Measurements from ENCODE around the gene SYNJ2.

Gene SYNJ2

GRCh38 chr6:157990321-157991066 is 8.8 kb downstream of the SYNJ2 start:
- DNase-seq (ENCODE audit: low read depth, low spot score) = no peak
- Histone ChIP-seq H3K36me3 (ENCODE audit: insufficient read depth, insufficient read length, low read length) (peaks cover 6% of the 10 kb centered on the region), H3K4me1 (ENCODE audit: insufficient read depth, insufficient read length) (peaks cover 14% of the 10 kb centered on the region), H3K9me3 (ENCODE audit: insufficient read depth, low read length) (no peaks in the 10 kb centered on the region), H3K9ac (ENCODE audit: insufficient read length, low read depth) (peak overlapping the region; percentile 42), H3K4me3 (ENCODE audit: insufficient read length, low read depth) (no peak overlapping the region), H3K27me3 (ENCODE audit: insufficient read depth, insufficient read length) (no peaks in the 10 kb centered on the region)
- no peak for TF ChIP-seq YY1 (IDR thresholded peaks at IDR 0.05; ENCODE audit: insufficient read depth, insufficient read length)
- no peak for TF ChIP-seq SUZ12 (IDR thresholded peaks at IDR 0.05; ENCODE audit: extremely low read depth, insufficient read depth, insufficient read length)
- TF ChIP-seq ZNF274 (IDR thresholded peaks at IDR 0.05; ENCODE audit: low read depth, low read length) = no peak

DNA sequence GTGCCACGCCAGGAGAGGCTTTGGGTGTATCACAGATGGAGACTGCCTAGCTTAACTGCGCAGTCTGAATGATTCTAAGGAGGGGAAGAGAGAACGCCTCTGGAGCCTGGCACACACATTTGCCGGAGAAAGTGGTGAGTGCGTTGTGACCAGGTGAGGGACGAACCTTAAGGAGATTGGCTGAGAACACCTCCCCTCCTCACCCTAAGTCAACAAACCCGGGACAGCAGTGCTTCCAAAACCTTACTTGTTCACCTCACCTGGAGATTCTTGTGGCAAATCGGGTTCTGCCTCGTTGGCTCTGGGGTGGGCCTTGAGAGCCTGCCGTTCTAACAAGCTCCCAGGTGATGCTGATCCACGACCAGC is 9.4 kb downstream of the SYNJ2 start:
- TF ChIP-seq ZNF274 (IDR thresholded peaks at IDR 0.05; ENCODE audit: low read depth, low read length) = no peak
- no peak for TF ChIP-seq YY1 (IDR thresholded peaks at IDR 0.05; ENCODE audit: insufficient read depth, insufficient read length)
- TF ChIP-seq SUZ12 (IDR thresholded peaks at IDR 0.05; ENCODE audit: extremely low read depth, insufficient read depth, insufficient read length) = no peak
- H3K36me3 ChIP-seq (ENCODE audit: insufficient read depth, insufficient read length, low read length) = peaks cover 6% of the 10 kb centered on the region
- no peak overlapping the region for H3K9ac ChIP-seq (ENCODE audit: insufficient read length, low read depth)
- no peak overlapping the region for H3K4me3 ChIP-seq (ENCODE audit: insufficient read length, low read depth)
- no peaks in the 10 kb centered on the region for H3K9me3 ChIP-seq (ENCODE audit: insufficient read depth, low read length)
- peaks cover 14% of the 10 kb centered on the region for H3K4me1 ChIP-seq (ENCODE audit: insufficient read depth, insufficient read length)
- DNase-seq (ENCODE audit: low read depth, low spot score) = no peak
- H3K27me3 ChIP-seq (ENCODE audit: insufficient read depth, insufficient read length) = no peaks in the 10 kb centered on the region

DNA sequence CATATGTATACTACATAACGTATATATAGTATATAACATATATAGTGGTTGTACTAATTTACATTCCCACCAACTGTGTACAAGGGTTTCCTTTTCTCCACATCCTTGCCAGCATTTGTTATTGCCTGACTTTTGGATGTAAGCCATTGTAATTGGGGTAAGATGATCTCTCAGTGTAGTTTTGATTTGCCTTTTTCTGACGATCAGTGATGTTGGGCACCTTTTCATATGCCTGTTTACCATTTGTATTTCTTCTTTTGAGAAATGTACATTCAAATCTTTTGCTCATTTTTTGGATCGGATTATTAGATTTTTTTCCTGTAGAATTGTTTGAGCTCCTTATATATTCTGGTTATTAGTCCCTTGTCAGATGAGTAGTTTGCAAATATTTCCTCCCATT is 11.4 kb downstream of the SYNJ2 start:
- TF ChIP-seq SUZ12 (IDR thresholded peaks at IDR 0.05; ENCODE audit: extremely low read depth, insufficient read depth, insufficient read length) (no peak), YY1 (IDR thresholded peaks at IDR 0.05; ENCODE audit: insufficient read depth, insufficient read length) (no peak), ZNF274 (IDR thresholded peaks at IDR 0.05; ENCODE audit: low read depth, low read length) (no peak)
- H3K9me3 ChIP-seq (ENCODE audit: insufficient read depth, low read length) = no peaks in the 10 kb centered on the region
- H3K4me3 ChIP-seq (ENCODE audit: insufficient read length, low read depth) = no peak overlapping the region
- peaks cover 4% of the 10 kb centered on the region for H3K36me3 ChIP-seq (ENCODE audit: insufficient read depth, insufficient read length, low read length)
- no peaks in the 10 kb centered on the region for H3K27me3 ChIP-seq (ENCODE audit: insufficient read depth, insufficient read length)
- no peak overlapping the region for H3K9ac ChIP-seq (ENCODE audit: insufficient read length, low read depth)
- DNase-seq (ENCODE audit: low read depth, low spot score) = no peak
- H3K4me1 ChIP-seq (ENCODE audit: insufficient read depth, insufficient read length) = peaks cover 13% of the 10 kb centered on the region

GRCh38 chr6:157994125-157994795 is 12.6 kb downstream of the SYNJ2 start:
- H3K4me3 ChIP-seq (ENCODE audit: insufficient read length, low read depth) = no peak overlapping the region

GRCh38 chr6:157995458-157995857 is 13.8 kb downstream of the SYNJ2 start:
- peaks cover 6% of the 10 kb centered on the region for H3K4me1 ChIP-seq (ENCODE audit: insufficient read depth, insufficient read length)
- H3K9me3 ChIP-seq (ENCODE audit: insufficient read depth, low read length) = no peaks in the 10 kb centered on the region
- TF ChIP-seq ZNF274 (IDR thresholded peaks at IDR 0.05; ENCODE audit: low read depth, low read length) = no peak
- no peak for TF ChIP-seq YY1 (IDR thresholded peaks at IDR 0.05; ENCODE audit: insufficient read depth, insufficient read length)
- TF ChIP-seq SUZ12 (IDR thresholded peaks at IDR 0.05; ENCODE audit: extremely low read depth, insufficient read depth, insufficient read length) = no peak
- H3K27me3 ChIP-seq (ENCODE audit: insufficient read depth, insufficient read length) = no peaks in the 10 kb centered on the region
- peaks cover 4% of the 10 kb centered on the region for H3K36me3 ChIP-seq (ENCODE audit: insufficient read depth, insufficient read length, low read length)
- DNase-seq (ENCODE audit: low read depth, low spot score) = no peak
- no peak overlapping the region for H3K9ac ChIP-seq (ENCODE audit: insufficient read length, low read depth)
- no peak overlapping the region for H3K4me3 ChIP-seq (ENCODE audit: insufficient read length, low read depth)

More at GRCh38 chr6:157994125-157994795, 12.6 kb downstream of the SYNJ2 start:
- Histone ChIP-seq H3K9ac (ENCODE audit: insufficient read length, low read depth) (no peak overlapping the region), H3K4me1 (ENCODE audit: insufficient read depth, insufficient read length) (peaks cover 12% of the 10 kb centered on the region), H3K27me3 (ENCODE audit: insufficient read depth, insufficient read length) (no peaks in the 10 kb centered on the region), H3K36me3 (ENCODE audit: insufficient read depth, insufficient read length, low read length) (peaks cover 4% of the 10 kb centered on the region), H3K9me3 (ENCODE audit: insufficient read depth, low read length) (no peaks in the 10 kb centered on the region)
- TF ChIP-seq YY1 (IDR thresholded peaks at IDR 0.05; ENCODE audit: insufficient read depth, insufficient read length) (no peak), ZNF274 (IDR thresholded peaks at IDR 0.05; ENCODE audit: low read depth, low read length) (no peak), SUZ12 (IDR thresholded peaks at IDR 0.05; ENCODE audit: extremely low read depth, insufficient read depth, insufficient read length) (no peak)
- DNase-seq (ENCODE audit: low read depth, low spot score) = no peak

GRCh38 chr6:157996201-157996712 is 14.6 kb downstream of the SYNJ2 start:
- Histone ChIP-seq H3K9ac (ENCODE audit: insufficient read length, low read depth) (no peak overlapping the region), H3K4me1 (ENCODE audit: insufficient read depth, insufficient read length) (peaks cover 6% of the 10 kb centered on the region), H3K4me3 (ENCODE audit: insufficient read length, low read depth) (no peak overlapping the region), H3K36me3 (ENCODE audit: insufficient read depth, insufficient read length, low read length) (no peaks in the 10 kb centered on the region), H3K27me3 (ENCODE audit: insufficient read depth, insufficient read length) (no peaks in the 10 kb centered on the region), H3K9me3 (ENCODE audit: insufficient read depth, low read length) (no peaks in the 10 kb centered on the region)
- TF ChIP-seq SUZ12 (IDR thresholded peaks at IDR 0.05; ENCODE audit: extremely low read depth, insufficient read depth, insufficient read length) = no peak
- no peak for TF ChIP-seq ZNF274 (IDR thresholded peaks at IDR 0.05; ENCODE audit: low read depth, low read length)
- TF ChIP-seq YY1 (IDR thresholded peaks at IDR 0.05; ENCODE audit: insufficient read depth, insufficient read length) = no peak
- no peak for DNase-seq (ENCODE audit: low read depth, low spot score)

Data from NT2/D1 (cell line).